K562 (cell line): ENCODE data around the gene ALKBH4. TPM values are rescaled to one million over a fixed set of nuclear protein-coding genes. Genes with fewer than 3 reads are reported as not detected.

Experiments used
- ATAC-seq: fragments of 200-7000 bp; cut with Tn5 transposase; 3 replicates; pipeline ENCODE4 v1.9.1; 2020; ENCODE audit warnings: moderate library complexity
- BruUV-seq: library from RNA; stranded (reverse); fragments of 400-500 nt; replicated peaks from 2 replicates; lab custom pipeline; 2021; lab: Mats Ljungman, UMichigan
- CTCF ChIA-PET: fragments of 300-600 bp; formaldehyde crosslinking; extraction: SDS; loops from one replicate; lab custom pipeline; 2021; ENCODE audit warnings: low intra/inter-chr PET ratio; lab: Yijun Ruan, JAX
- POLR2A ChIA-PET: fragments of 300-600, 350-650 bp; sonication (Branson Sonifier 250); formaldehyde crosslinking; extraction: SDS; loops from one replicate; lab custom pipeline; 2021; ENCODE audit warnings: antibody characterized with exemption, inconsistent platforms; lab: Yijun Ruan, JAX
- DNase-seq, 4 experiments: peaks; one replicate each; pipeline versions ENCODE4 v3.0.0 to v3.0.0-alpha.2; 2011 to 2018; ENCODE audit warnings: low spot score in 3 of 4, mixed read lengths in 3 of 4; ENCODE audit errors: extremely low read depth in 1 of 4
- FAIRE-seq: peaks from 2 replicates; lab custom pipeline; 2011; peaks lifted over from hg19 to GRCh38; lab: Jason Lieb, UNC
- H2AFZ ChIP-seq: 2 replicates; pipeline ENCODE4 v1.6.0; 2011; ENCODE audit warnings: low read depth, low read length, control low read depth, inconsistent platforms
- H3K27ac ChIP-seq: fragments of 200-600 bp; 3 replicates; pipeline ENCODE4 v1.8.0; 2011; ENCODE audit warnings: low read depth, mild to moderate bottlenecking, control low read depth, inconsistent platforms, low read length, moderate library complexity, mixed read lengths; ENCODE audit errors: extremely low read depth
- H3K27me3 ChIP-seq, 2 experiments: fragments of 300-600 bp in 1 of 2; 2 replicates in 1 of 2; 3 replicates in 1 of 2; pipeline versions ENCODE4 v1.6.0 to v1.8.0; 2011; ENCODE audit warnings: inconsistent platforms in 2 of 2, low read length in 2 of 2, mild to moderate bottlenecking in 1 of 2, mixed read lengths in 1 of 2, moderate library complexity in 1 of 2; ENCODE audit not compliant: control insufficient read depth in 2 of 2, insufficient read depth in 2 of 2
- H3K36me3 ChIP-seq: fragments of 300-600 bp; 3 replicates; pipeline ENCODE4 v1.8.0; 2011; ENCODE audit warnings: mild to moderate bottlenecking, low read length, inconsistent platforms; ENCODE audit not compliant: control insufficient read depth, insufficient read depth
- H3K4me1 ChIP-seq, 2 experiments: fragments of 200-600 bp in 1 of 2; replicated peaks in 1 of 2; 2 replicates in 1 of 2; 3 replicates in 1 of 2; pipeline versions ENCODE4 v1.5.1 to v1.8.0; 2011; ENCODE audit warnings: inconsistent platforms in 2 of 2, low read length in 2 of 2, mild to moderate bottlenecking in 1 of 2, mixed read lengths in 1 of 2, moderate library complexity in 1 of 2; ENCODE audit not compliant: control insufficient read depth in 2 of 2, insufficient read depth in 2 of 2
- H3K4me2 ChIP-seq: 2 replicates; pipeline ENCODE4 v1.6.1; 2011; ENCODE audit warnings: low read length, control low read depth, inconsistent platforms, mixed read lengths; ENCODE audit not compliant: insufficient read depth
- H3K4me3 ChIP-seq: fragments of 200-600 bp; sonication (generic), shearing (Covaris generic); 2 replicates; pipeline ENCODE4 v1.5.1; 2016; ENCODE audit warnings: control low read depth, inconsistent platforms
- H3K79me2 ChIP-seq: fragments of 200-600 bp; 3 replicates; pipeline ENCODE4 v1.8.0; 2011; ENCODE audit warnings: low read length, inconsistent platforms; ENCODE audit not compliant: control insufficient read depth, insufficient read depth
- H3K9ac ChIP-seq, 2 experiments: 2 replicates each; pipeline versions ENCODE4 v1.6.0 to v1.6.1; 2011; ENCODE audit warnings: low read depth in 2 of 2, low read length in 2 of 2, control low read depth in 1 of 2, inconsistent platforms in 1 of 2, mild to moderate bottlenecking in 1 of 2, mixed read lengths in 1 of 2; ENCODE audit not compliant: insufficient read depth in 1 of 2
- H3K9me1 ChIP-seq: one replicate; pipeline ENCODE4 v1.6.0; 2011; ENCODE audit warnings: inconsistent platforms, mild to moderate bottlenecking, low read length, moderate library complexity; ENCODE audit not compliant: control insufficient read depth, insufficient read depth
- H3K9me3 ChIP-seq: replicated peaks from 2 replicates; pipeline ENCODE4 v1.5.1; 2011; ENCODE audit warnings: low read depth, low read length, inconsistent platforms; ENCODE audit not compliant: control insufficient read depth, insufficient read depth
- H4K20me1 ChIP-seq: replicated peaks from 2 replicates; pipeline ENCODE4 v1.6.1; 2011; ENCODE audit warnings: low read length, inconsistent platforms, mixed read lengths; ENCODE audit not compliant: control insufficient read depth, insufficient read depth
- BRF2 ChIP-seq: IDR thresholded peaks from 3 replicates; pipeline ENCODE4 v1.6.1; 2011; ENCODE audit warnings: borderline replicate concordance, mild to moderate bottlenecking; ENCODE audit not compliant: insufficient read length, insufficient read depth
- CREM ChIP-seq: IDR thresholded peaks from 2 replicates; pipeline ENCODE4 v1.6.1; 2014; ENCODE audit warnings: antibody characterized with exemption, low read depth
- E2F4 ChIP-seq: sonication (generic); formaldehyde crosslinking; IDR thresholded peaks from 2 replicates; pipeline ENCODE4 v1.8.0; 2022; ENCODE audit warnings: mild to moderate bottlenecking, low read depth, missing genetic modification reagents
- NELFE ChIP-seq: IDR thresholded peaks from 2 replicates; pipeline ENCODE4 v1.6.1; 2011; ENCODE audit warnings: mild to moderate bottlenecking; ENCODE audit not compliant: insufficient read depth, insufficient read length
- NFIC ChIP-seq: fragments of 450-650 bp; IDR thresholded peaks from 2 replicates; pipeline ENCODE4 v1.6.1; 2017; ENCODE audit warnings: mild to moderate bottlenecking, inconsistent platforms
- RBM14 ChIP-seq: fragments of 200-400 bp; formaldehyde crosslinking; IDR thresholded peaks from 2 replicates; pipeline ENCODE4 v1.6.1; 2018; ENCODE audit warnings: low read depth, mild to moderate bottlenecking, low read length, moderate library complexity, borderline replicate concordance; ENCODE audit not compliant: insufficient read depth
- XRCC3 ChIP-seq: fragments of 450-650 bp; IDR thresholded peaks from 2 replicates; pipeline ENCODE4 v1.6.1; 2017; ENCODE audit warnings: mild to moderate bottlenecking, moderate library complexity
- ZBTB33 ChIP-seq: sonication (generic); formaldehyde crosslinking; IDR thresholded peaks from 2 replicates; pipeline ENCODE4 v1.8.1; 2023; ENCODE audit warnings: mild to moderate bottlenecking, missing genetic modification reagents
- WGBS: fragments of 100-300 bp; shearing (Covaris generic); methylation state at CpG from one replicate; pipeline ENCODE4 v1.1.6; 2016; ENCODE audit warnings: low coverage, mixed read lengths; ENCODE audit not compliant: insufficient coverage; ENCODE audit errors: missing lambda C conversion rate; 5-methylcytosine and 5-hydroxymethylcytosine counted together
- in situ Hi-C: fragments of 300-500 bp; cut with MboI; formaldehyde crosslinking; loops from 4 replicates; pipeline ENCODE4 v1.15.0; 2018; ENCODE audit warnings: inconsistent platforms, mixed read lengths
- intact Hi-C: fragments of 100-400 bp; cut with micrococcal nuclease; formaldehyde crosslinking; loops from 2 replicates; pipeline ENCODE4 v1.14.2; 2022
- polyA plus RNA-seq, 8 experiments: library from polyadenylated mRNA; depleted of rRNA in 4 of 8; stranded (reverse) in 5 of 8; unstranded in 3 of 8; fragments of >200 nt; fragmentation: Nextera tagmentation in 2 of 8; fragmentation: Illumina TruSeq in 1 of 8; extraction: Ambion mirVana in 2 of 8; extraction: Trizol in 1 of 8; gene quantifications; 2 replicates each; pipeline versions ENCODE4 v1.2.1 to v1.2.3, GENCODE V29; 2011 to 2014; ENCODE audit warnings: inconsistent platforms in 1 of 8, missing spikeins in 1 of 8
- total RNA-seq, 7 experiments: library from RNA; depleted of rRNA in 6 of 7; stranded (reverse); fragments of >200 nt in 6 of 7; fragmentation: Illumina TruSeq in 2 of 7; extraction: Trizol in 2 of 7; gene quantifications; 2 replicates each; pipeline versions ENCODE4 v1.2.1 to v1.2.3, GENCODE V29; 2011 to 2021; ENCODE audit warnings: low replicate concordance in 1 of 7
- TF ChIP-seq, protein P1 (sequence below), 2 experiments: IDR thresholded peaks in 1 of 2; conservative IDR thresholded peaks in 1 of 2; 2 replicates each; pipeline ENCODE4 v1.6.1; 2016; ENCODE audit warnings: low read depth in 2 of 2, mild to moderate bottlenecking in 1 of 2, missing compliant biosample characterization in 1 of 2, missing genetic modification characterization in 1 of 2, moderate library complexity in 1 of 2
- TF ChIP-seq, protein P2 (sequence below): fragments of 450-650 bp; IDR thresholded peaks from 2 replicates; pipeline ENCODE4 v1.6.1; 2018; ENCODE audit warnings: mild to moderate bottlenecking, low read depth; ENCODE audit not compliant: partially characterized antibody

ALKBH4 gene
- total and polyA plus RNA-seq, 9 of the 15 experiments (the other 6 are each of a cell fraction or from before 2014, with no cell fraction given), result 4.6 to 21.4 (median 11.8) TPM

DNA sequence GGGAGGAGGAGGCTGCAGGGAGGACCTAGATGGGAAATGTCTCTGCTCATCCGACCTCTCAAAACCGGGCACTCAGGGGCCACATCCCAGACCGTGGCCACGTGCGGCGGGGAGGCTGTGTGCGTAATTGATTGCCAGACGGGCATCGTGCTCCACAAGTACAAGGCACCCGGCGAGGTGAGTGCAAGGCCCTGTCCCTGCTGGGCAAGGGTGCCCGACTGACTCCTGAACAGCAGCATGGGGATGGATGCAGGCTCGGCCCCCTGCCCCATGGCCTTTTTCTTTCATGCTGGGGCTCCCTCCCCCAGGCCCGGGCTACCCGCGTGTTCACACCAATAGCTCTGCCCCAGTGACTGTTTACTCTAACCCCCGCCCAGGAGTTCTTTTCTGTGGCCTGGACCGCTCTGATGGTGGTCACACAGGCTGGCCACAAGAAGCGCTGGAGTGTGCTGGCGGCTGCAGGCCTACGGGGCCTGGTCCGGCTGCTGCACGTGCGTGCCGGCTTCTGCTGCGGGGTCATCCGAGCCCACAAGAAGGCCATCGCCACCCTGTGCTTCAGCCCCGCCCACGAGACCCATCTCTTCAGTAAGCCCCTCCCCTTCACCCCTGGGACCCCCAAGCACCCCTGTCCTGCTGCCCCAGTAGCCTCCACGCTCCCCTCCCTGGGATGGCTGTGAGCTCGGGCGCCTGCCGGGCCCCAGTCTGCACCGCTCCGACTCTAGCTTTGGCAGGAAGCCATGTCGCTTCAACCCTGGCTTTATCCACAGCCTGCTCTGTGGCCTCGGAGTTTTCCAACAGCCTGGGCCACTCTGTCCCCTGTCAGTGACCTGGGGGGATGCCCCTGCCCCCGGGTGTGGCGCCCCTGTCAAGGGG is 4.1 kb upstream of the ALKBH4 start:
- peaks cover 10 to 75% of the 10 kb centered on the region in 2 experiments; a peak in 3 of 5 replicates for H3K4me1 ChIP-seq
- ChIA-PET CTCF (no interaction called here), POLR2A (no interaction called here)
- peaks cover 23% of the 10 kb centered on the region for H3K79me2 ChIP-seq
- H2AFZ ChIP-seq, result no peak overlapping the region
- no peak overlapping the region for H3K9ac ChIP-seq
- in situ Hi-C loops, result loop anchor here (25.0 kb wide), 2 partner anchors 94 to 194 kb away; partner anchors contain the start of genes POLR2J2, POLR2J3, SPDYE2 and SPDYE2B
- DNase-seq (no peak), ATAC-seq (no peak), FAIRE-seq (no peak)
- H3K27ac ChIP-seq, result no peak overlapping the region
- H3K36me3 ChIP-seq, result peaks cover 70% of the 10 kb centered on the region; the same call in 2 of the 3 replicates
- no peak overlapping the region for H3K4me2 ChIP-seq
- peaks cover 5% of the 10 kb centered on the region for H3K9me1 ChIP-seq
- no peak overlapping the region for H3K4me3 ChIP-seq
- no TSS peak for BruUV-seq
- peaks cover 3% of the 10 kb centered on the region; the same call in 1 of the 2 replicates for H4K20me1 ChIP-seq
- intact Hi-C loops, result no loop called here
- WGBS, result 87% methylated on average over 32 of the region's 40 CpGs
- H3K9me3 ChIP-seq, result no peaks in the 10 kb centered on the region
- no peaks in the 10 kb centered on the region for H3K27me3 ChIP-seq
- peak; percentile 37; the same call in 1 of the 2 replicates for TF ChIP-seq NFIC
- TF ChIP-seq, protein P1, sequence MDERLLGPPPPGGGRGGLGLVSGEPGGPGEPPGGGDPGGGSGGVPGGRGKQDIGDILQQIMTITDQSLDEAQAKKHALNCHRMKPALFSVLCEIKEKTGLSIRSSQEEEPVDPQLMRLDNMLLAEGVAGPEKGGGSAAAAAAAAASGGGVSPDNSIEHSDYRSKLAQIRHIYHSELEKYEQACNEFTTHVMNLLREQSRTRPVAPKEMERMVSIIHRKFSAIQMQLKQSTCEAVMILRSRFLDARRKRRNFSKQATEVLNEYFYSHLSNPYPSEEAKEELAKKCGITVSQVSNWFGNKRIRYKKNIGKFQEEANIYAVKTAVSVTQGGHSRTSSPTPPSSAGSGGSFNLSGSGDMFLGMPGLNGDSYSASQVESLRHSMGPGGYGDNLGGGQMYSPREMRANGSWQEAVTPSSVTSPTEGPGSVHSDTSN (CRISPR knock-in tag; IDR thresholded peaks at IDR 0.05; ENCODE audit: low read depth), result no peak
- TF ChIP-seq, protein P1 (tag; conservative IDR thresholded peaks at IDR 0.05; ENCODE audit: low read depth), result no peak
- TF ChIP-seq XRCC3, result no peak
- TF ChIP-seq, protein P2, sequence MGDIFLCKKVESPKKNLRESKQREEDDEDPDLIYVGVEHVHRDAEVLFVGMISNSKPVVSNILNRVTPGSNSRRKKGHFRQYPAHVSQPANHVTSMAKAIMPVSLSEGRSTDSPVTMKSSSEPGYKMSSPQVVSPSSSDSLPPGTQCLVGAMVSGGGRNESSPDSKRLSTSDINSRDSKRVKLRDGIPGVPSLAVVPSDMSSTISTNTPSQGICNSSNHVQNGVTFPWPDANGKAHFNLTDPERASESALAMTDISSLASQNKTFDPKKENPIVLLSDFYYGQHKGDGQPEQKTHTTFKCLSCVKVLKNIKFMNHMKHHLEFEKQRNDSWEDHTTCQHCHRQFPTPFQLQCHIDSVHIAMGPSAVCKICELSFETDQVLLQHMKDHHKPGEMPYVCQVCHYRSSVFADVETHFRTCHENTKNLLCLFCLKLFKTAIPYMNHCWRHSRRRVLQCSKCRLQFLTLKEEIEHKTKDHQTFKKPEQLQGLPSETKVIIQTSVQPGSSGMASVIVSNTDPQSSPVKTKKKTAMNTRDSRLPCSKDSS, result no peak
- TF ChIP-seq ZBTB33 (CRISPR knock-in tag), result peak; percentile 42; the same call in 1 of the 2 replicates
- no peak for TF ChIP-seq NELFE
- no peak for TF ChIP-seq BRF2
- no peak for TF ChIP-seq E2F4 (CRISPR knock-in tag)
- no peak for TF ChIP-seq RBM14
- no peak for TF ChIP-seq CREM
